ENCODE results near the gene ARSG. TPM values are rescaled to one million over a fixed set of nuclear protein-coding genes. Genes with fewer than 3 reads are reported as not detected.
"Not testable (repeated sequence)": the region's sequence is repeated elsewhere in the genome, so short reads cannot be mapped to it uniquely, and the experiment has no call there.

ARSG gene
- total and polyA plus RNA-seq, 12 donors, result 0.95 to 6.2 (median 3.5) TPM

GRCh38 chr17:68255151-68255550 lies 36.1 kb upstream of the ARSG start:
- no peak for ATAC-seq
- WGBS, 2 donors, result 85 to 86% methylated on average over 4 of the region's 4 CpGs
- Histone ChIP-seq H3K27ac (peak overlapping the region in 1 of 10 donors; percentile 51), H3K9me3 (no peaks in the 10 kb centered on the region), H3K4me3 (no peak overlapping the region), H3K36me3 (peaks cover 0 to 74% (median 35%) of the 10 kb centered on the region in 9 donors), H3K27me3 (no peaks in the 10 kb centered on the region), H3K4me1 (peaks cover 0 to 59% (median 11%) of the 10 kb centered on the region in 9 donors)
- intact Hi-C loops (cut with DNase I), result no loop called here
- TF ChIP-seq CTCF (IDR thresholded peaks at IDR 0.05), result no peak
- no peak for DNase-seq

- WGBS, 2 donors, result 80 to 82% methylated on average over 5 of the region's 5 CpGs
- Histone ChIP-seq H3K27ac (peak overlapping the region in 1 of 10 donors; percentile 51), H3K4me3 (no peak overlapping the region), H3K27me3 (no peaks in the 10 kb centered on the region), H3K9me3 (no peaks in the 10 kb centered on the region), H3K4me1 (peaks cover 0 to 63% (median 14%) of the 10 kb centered on the region in 9 donors), H3K36me3 (peaks cover 0 to 66% (median 31%) of the 10 kb centered on the region in 9 donors)
- no peak for TF ChIP-seq CTCF (IDR thresholded peaks at IDR 0.05)
- ATAC-seq, result no peak
- DNase-seq, result no peak
- intact Hi-C loops (cut with DNase I), result no loop called here
Measured at GRCh38 chr17:68255731-68256538, 35.4 kb upstream of the ARSG start.

- H3K9me3 ChIP-seq; ATAC-seq; DNase-seq; H3K27me3 ChIP-seq; H3K4me3 ChIP-seq; intact Hi-C loops (cut with DNase I): not testable (repeated sequence)
- WGBS, 2 donors, result 80 to 84% methylated on average over 5 of the region's 5 CpGs
- Histone ChIP-seq H3K4me1 (peaks cover 0 to 63% (median 14%) of the 10 kb centered on the region in 9 donors), H3K27ac (peak overlapping the region in 1 of 10 donors; percentile 51), H3K36me3 (peaks cover 0 to 58% (median 26%) of the 10 kb centered on the region in 9 donors)
Measured at GRCh38 chr17:68256701-68257100, 34.6 kb upstream of the ARSG start.

- intact Hi-C loops (cut with DNase I), result no loop called here
- H3K27me3 ChIP-seq, result no peaks in the 10 kb centered on the region
- no peak for ATAC-seq
- H3K36me3 ChIP-seq, result peaks cover 0 to 46% (median 21%) of the 10 kb centered on the region in 9 donors
- H3K4me3 ChIP-seq, result no peak overlapping the region
- DNase-seq, result no peak
- peak overlapping the region in 3 of 10 donors; percentile 71 to 88 (median 82) for H3K27ac ChIP-seq
- no peaks in the 10 kb centered on the region for H3K9me3 ChIP-seq
- TF ChIP-seq CTCF (IDR thresholded peaks at IDR 0.05), result no peak
- H3K4me1 ChIP-seq, result peaks cover 0 to 63% (median 14%) of the 10 kb centered on the region in 9 donors
Measured at GRCh38 chr17:68257934-68258333, 33.4 kb upstream of the ARSG start.
